Measurements from ENCODE around the gene SEC14L6.
"Not testable (repeated sequence)": the region's sequence is repeated elsewhere in the genome, so short reads cannot be mapped to it uniquely, and the experiment has no call there.

Gene SEC14L6

DNA sequence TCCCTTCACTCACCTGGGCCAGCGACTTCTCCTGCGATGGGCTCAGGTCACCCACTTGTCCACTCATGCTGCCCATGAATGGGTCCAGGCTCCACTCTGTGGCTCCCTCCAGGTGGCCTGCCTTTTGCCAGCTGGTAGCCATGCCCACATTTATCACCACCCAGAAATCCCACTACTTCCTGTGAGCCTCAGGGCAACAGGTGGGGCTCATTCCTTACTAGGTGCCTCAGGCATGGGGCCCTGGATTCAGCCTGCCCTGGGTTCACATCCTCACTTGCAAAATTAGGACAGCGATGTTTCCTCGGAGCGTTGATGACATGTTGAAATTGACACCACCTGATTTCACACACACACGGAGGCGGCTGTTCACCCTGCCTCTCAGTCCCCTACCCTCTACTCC is at the start of gene SEC14L6:
TSS of gene SEC14L6 (minus strand) at position 126 of the 400 bp plus-strand sequence. CDS start at position 67, 59 bp downstream.
- no peak for DNase-seq

DNA sequence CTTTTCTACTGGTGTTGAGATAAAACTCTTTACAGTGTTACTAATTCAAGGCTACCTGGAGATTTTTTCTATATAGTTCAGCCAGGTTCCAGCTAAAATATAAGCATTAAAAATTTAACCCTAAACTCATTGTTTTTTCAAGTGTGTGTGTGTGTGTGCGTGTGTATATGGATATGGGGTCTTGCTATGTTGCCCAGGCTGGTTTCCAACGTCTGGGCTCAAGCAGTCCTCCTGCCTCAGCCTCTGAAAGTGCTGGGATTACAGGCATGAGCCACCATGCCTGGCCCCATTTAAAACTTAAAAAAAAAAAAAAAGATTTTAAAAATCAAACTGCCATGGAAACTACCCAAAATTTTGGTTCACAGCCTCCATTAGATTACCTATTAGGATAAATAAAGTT is 49.7 kb upstream of the SEC14L6 start:
- DNase-seq, result no peak

DNA sequence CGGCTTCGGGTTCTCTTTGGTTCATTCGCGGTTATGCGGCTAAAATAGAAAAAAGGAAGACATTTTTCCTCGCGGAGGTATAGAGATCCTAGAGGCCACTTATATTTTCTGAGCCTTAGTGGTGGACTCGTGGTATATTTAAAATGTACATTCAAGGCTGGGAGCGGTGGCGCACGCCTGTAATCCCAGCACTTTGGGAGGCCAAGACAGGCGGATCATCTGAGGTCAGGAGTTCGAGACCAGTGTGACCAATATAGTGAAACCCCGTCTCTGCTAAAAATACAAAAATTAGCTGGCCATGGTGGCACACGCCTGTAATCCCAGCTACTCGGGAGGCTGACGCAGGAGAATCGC is 45.8 kb upstream of the SEC14L6 start:
- DNase-seq, result not testable (repeated sequence)

GRCh38 chr22:30591588-30592359 is 45.2 kb upstream of the SEC14L6 start, which contains the start of gene PES1:
Gene PES1 (minus strand): TSS chr22:30591910. CDS start chr22:30591833, 77 bp downstream.
- DNase-seq, result peak; percentile 94

- peak; percentile 17 for DNase-seq
These were observed 44.6 kb upstream of the SEC14L6 start for GRCh38 chr22:30591191-30591587.

DNA sequence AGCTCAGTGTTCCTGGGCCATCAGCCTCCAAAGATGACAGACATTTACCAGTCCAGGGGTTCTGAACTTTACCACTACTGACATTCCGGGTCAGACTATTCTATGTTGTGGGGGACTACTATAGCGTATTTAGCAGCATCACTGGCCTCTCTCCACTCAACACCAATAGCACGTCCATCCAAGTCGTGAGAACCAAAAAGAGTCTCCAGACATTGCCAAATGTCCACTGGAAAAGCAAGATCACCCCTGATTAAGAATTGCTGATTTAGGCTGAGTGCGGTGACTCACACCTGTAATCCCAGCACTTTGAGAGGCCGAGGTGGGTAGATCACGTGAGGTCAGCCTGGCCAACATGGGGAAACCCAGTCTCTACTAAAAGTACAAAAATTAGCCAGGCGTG is 39.9 kb upstream of the SEC14L6 start:
- DNase-seq, result no peak

DNA sequence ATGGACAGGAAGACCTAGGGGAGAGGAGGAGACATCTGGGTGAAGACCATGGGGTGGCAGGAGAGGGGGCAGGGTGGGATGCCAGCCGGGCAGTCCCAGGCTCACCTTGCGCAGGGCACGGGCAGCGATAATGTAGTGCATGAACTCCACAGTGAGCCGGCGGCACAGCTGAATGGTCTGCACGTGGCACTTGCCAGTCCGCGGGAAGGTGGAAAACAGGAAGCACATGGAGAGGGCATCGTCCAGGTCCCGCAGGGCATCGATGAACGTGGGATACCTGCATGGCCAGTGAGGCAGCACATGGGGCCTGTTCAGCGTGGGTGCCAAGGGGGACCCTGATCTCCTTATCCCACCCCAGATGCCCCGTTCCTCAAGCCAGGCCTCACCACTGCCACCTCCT is 37.9 kb upstream of the SEC14L6 start:
- DNase-seq, result no peak

DNA sequence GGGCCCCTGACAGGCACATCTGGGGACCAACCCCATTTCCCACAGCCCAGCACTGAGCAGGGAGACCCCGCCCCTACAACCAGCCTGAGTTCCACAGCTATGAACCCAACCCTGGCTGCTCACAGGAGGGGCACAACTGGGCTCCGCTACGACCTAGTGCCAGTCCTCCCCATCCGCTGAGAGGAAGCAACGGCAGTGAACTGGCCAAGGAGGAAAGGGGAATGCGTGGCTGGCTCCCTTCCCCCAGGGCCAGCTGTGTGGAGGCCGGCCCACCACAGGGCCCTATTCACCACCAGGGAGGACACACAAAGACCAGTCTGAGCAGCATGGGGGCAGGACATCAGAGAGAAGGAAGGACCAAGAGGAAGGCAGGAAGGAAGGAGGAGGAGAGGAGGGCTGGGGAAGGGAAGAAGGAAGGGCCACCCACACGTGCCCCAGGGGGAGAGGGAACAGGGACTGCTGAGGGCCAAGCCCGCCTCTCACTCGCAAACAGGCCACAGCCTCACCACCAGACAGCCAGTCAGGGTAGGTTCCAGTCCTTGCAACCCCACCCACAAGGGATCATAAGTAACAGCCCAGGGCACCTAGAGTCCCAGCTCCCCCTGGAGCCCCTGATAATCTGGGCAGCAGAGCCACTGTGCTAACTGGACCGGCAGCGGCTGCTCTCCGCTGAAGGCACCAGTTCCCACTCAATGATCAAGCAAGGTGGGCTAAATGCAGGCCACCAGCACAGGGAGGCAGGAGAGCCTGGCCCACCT is 36.4 kb upstream of the SEC14L6 start:
- DNase-seq, result no peak

DNA sequence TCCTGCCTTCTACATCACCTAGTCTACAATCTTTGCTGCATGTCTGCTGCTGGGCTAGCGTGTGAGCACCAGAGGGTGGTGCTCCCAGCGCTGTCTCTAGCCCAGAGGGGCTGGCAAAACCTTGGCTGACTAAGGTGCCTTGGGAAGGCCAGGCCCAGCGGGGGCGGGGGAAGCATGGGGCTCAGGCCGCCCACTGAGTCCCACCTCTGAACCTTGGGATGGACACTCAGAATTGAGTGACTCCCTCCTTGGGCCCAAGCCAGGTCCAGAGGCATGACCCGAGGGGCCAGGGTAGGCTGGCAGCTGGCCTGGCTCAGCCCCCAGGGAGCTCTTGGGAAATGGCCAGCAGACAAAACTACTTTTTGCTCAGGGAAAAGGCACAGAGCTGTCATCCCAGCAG is 35.5 kb upstream of the SEC14L6 start:
- no peak for DNase-seq

- DNase-seq, result no peak
These were observed 34.4 kb upstream of the SEC14L6 start for GRCh38 chr22:30580896-30581295.

GRCh38 chr22:30578481-30578880 is 31.9 kb upstream of the SEC14L6 start:
- DNase-seq, result no peak

DNA sequence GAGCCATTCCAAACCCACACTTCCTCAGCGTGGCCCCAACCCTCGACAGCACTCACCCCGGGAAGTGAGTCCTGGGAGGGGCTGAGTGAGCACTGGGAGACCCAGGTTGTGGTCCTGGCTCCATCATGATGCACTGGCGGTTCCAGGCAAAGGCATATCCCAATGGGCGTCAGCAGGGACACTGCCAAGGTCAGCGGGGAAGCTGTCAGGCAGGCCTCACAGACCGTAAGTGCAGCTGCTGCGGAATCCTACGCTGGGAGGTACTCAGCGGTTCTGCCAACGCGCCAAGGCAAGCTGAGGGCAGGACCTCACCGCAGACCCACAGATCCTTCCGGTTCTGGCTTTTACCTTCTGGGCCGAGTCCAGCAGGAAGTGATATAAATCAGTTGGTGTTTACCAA is 29.3 kb upstream of the SEC14L6 start:
- peak; percentile 11 for DNase-seq

DNA sequence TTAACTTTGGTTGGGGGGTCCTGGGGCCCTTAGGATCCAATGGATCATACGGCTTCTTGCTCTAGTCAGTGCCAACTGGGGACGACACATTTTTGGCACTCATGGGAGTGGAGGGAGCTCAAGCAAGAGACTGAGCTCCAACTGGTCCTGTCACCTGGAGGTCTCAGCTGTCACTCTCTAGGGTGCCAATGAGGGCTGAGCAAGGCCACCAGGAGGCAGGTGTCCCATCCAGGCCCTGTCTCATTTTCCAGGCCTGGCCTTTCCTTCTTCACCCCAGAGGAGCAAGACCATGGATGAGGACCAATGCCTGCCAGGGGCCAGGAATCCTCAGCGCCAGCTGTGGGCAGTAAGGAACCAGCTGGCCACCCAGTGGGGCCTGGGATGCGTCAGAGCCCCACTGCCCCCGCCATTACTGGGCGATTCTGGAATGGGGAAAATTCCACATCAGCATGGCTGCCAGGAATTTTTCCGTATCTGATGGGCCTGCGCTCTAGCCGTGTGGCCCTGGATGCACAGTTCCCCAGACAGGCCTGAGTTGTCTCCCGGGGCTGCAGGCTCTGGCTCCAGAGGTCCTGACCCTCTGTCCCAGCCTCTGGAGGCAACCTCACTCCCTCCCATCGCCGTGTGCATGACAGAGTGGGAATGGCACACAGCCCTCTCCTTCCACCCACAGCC is 28.6 kb upstream of the SEC14L6 start:
- peak; percentile 50 for DNase-seq

DNA sequence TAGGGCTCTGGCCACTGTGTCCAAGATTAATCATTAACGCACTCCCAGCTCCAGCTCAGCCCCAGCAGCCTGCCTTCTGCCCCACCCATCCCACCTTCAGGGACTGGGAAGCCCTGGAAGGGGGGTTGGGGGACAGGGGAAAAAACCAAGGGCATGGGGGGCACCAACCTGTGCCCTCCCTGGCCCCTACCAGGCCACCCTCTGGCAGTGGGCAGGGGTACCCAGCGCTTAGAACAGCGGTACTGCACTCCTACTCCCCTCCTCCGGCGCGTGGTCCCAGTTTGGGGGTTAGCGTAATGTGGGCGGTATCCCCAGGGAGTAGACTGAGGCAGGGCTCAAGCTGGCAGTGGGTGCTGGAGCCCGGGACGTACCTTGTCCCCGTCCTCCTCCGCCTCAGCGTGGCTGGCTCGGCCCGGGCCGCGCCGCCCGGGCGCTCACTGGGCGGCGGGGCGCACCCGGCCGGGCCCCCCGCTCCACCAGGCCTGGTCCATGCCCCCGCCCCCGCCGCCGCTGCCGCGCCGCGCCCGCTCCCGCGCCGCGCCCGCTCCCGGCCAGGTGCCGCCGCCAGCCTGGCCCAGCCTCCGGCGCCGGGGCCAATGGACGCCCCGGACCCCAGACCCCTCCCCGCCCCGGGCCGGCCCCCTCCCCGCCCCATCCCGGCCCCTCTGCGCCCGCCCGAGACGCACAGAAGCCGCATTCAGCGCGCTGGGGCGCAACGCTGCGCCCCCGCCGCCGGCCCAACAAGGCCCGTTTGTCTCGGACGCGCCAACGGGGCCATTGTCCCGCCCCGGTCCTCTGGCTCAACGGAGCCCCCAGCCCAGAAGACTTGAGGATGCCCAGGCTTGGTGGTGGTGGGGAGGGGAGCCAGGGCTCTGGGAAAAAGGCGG is 27.8 kb upstream of the SEC14L6 start, which contains the start of gene GAL3ST1:
TSS of gene GAL3ST1 (minus strand) at position 571 of the 887 bp plus-strand sequence. CDS start 17,273 bp downstream, outside the sequence.
- peak; percentile 68 for DNase-seq

- DNase-seq, result peak; percentile 82
These were observed 27.1 kb upstream of the SEC14L6 start for GRCh38 chr22:30573594-30574094.

- DNase-seq, result peak; percentile 57
These were observed 26.5 kb upstream of the SEC14L6 start for GRCh38 chr22:30572840-30573593.

DNA sequence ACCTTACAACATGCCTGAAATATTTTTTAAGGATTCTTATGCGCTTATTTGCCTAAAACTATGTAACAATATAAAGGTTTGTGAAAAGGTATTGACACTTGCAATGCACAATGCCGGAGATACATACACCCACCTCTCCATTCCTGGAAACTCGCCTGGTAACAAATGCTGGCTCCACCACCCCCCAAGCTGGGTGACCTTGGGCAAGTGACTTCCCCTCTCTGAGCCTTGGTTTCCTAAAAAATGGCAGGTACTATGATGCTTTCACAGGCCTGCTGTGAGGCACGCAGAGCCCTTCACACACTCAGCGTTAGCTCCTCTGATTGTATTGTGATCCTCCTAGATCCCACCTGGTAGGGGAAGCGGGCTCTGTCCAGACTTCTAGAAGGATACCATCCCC is 25.7 kb upstream of the SEC14L6 start:
- no peak for DNase-seq

DNA sequence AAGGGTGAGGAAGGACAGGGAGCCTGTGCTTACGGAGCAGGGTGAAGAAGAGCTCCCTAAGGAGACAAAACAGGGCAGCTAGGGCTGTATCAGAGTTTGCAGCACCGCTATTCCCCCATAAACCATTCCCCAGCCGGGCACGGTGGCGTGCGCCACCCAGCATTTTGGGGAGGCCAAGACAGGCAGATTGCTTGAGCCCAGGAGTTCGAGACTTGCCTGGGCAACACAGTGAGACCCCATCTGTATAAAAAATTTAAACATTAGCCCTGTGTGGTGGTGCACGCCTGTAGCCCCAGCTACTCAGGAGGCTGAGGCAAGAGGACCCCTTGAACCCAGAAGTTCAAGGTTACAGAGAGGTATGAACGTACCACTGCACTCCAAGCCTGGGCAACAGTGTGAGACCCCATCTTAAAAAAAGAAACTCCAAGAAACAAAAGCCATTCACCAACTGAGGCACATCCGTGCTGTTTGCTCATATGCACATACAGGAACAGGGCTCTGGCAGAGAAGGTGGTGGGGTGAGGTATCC is 23.2 kb upstream of the SEC14L6 start:
- DNase-seq, result no peak

DNA sequence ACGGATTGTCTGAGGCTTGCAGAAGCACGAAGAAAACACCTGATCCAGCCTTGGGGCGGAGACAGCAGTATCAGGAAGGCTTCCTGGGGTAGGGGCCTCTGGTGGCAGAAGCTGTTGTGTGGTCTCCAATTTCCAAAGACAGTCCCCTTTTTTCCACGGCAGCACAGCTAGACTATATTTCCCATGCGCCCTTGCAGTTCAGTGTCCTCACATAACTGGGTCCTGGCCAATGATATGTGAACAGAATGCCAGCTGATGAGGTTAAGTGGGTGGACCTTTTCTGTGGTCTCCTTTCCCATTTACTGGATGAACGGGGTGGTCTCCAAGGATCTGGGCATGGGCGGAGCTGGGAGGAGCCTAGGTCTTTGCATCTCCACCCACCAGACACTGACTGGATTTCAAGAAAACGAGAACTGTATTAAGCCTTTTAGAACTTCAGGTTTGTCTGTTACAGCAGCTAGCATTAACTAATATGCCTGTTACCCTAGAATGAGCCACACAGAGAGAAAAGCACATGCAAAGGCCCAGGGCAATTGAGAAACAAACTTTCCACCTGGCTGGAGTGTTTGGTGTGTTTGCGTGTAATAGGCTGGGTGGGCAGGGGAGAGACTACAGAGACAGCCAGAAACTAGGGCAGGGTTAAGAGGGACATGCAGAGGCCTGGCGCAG is 21.7 kb upstream of the SEC14L6 start:
- no peak for DNase-seq

DNA sequence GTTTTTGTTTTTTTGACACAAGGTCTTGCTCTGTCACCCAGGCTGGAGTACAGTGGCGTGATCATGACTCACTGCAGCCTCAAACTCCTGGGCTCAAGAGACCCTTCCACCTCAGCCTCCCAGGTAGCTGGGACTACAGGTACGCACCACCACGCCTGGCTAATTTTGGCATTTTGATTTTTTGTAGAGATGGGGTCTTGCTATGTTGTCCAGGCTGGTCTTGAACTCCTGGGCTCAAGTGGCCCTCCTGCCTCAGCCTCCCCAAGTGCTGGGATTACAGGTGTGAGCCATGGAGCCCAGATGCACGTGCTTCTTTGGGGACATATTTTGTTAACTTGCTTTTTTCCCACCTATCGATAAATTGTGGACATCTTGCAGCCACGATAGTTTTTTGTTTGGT is 20.7 kb upstream of the SEC14L6 start:
- not testable (repeated sequence) for DNase-seq

- DNase-seq, result no peak
These were observed 19.6 kb upstream of the SEC14L6 start for GRCh38 chr22:30566125-30566524.
